Measurements from ENCODE around the gene TOM1. TPM values are rescaled to one million over a fixed set of nuclear protein-coding genes. Genes with fewer than 3 reads are reported as not detected.

TOM1 gene
- total and polyA plus RNA-seq, 10 of the 15 experiments (the other 5 are each of a cell fraction or from before 2014, with no cell fraction given), result 2.2 to 64.6 (median 40.3) TPM

DNA sequence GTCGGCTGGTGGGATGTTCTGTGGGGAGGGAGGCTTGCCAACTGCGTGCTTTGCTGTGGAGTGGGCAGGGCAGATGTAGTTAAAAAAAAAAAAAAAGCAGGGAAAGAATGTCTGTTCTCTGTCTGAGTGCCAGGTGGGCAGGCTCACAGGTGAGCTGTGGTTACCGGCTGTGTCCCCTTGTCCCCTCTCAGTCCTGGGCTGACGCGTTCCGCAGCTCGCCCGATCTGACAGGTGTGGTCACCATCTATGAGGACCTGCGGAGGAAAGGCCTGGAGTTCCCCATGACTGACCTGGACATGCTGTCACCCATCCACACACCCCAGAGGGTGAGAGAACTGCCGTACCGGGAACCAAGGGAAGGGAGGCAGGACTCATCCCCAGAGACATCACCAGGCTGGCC is 23.6 kb downstream of the TOM1 start:
- ChIA-PET SMC1A (ENCODE audit: uncharacterized antibody, unreplicated experiment) (no interaction called here), CTCF (no interaction called here), POLR2A (no interaction called here), RAD21 (ENCODE audit: unreplicated experiment) (no interaction called here)
- Histone ChIP-seq H3K4me3 (no peak overlapping the region), H3K27ac (ENCODE audit: control insufficient read depth, insufficient read depth) (no peak overlapping the region), H3K4me2 (ENCODE audit: control insufficient read depth, insufficient read depth) (no peak overlapping the region), H3K79me2 (ENCODE audit: control insufficient read depth, insufficient read depth, low read length) (no peaks in the 10 kb centered on the region), H3K9ac (ENCODE audit: control insufficient read depth, insufficient read depth, low read length) (no peak overlapping the region), H3K9me3 (replicated peaks; ENCODE audit: control insufficient read depth, insufficient read depth, low read length) (no peaks in the 10 kb centered on the region), H3K4me1 (ENCODE audit: control insufficient read depth, insufficient read depth, low read length) (no peaks in the 10 kb centered on the region), H3K27me3 (replicated peaks in 1 of 2; ENCODE audit: control insufficient read depth in 2 of 2, insufficient read depth in 2 of 2, low read length in 1 of 2) (no peaks in the 10 kb centered on the region), H3K36me3 (ENCODE audit: control insufficient read depth in 2 of 2, insufficient read depth in 2 of 2, low read length in 1 of 2) (peaks cover 0 to 33% of the 10 kb centered on the region in 2 experiments; a peak in 3 of 4 replicates), H2AFZ (ENCODE audit: control insufficient read depth, low read depth, low read length) (no peak overlapping the region), H4K20me1 (ENCODE audit: control insufficient read depth, insufficient read depth) (no peaks in the 10 kb centered on the region)
- 92% methylated on average over 11 of the region's 11 CpGs for WGBS (ENCODE audit: insufficient coverage, insufficient replicate concordance, low lambda C conversion rate, missing lambda C conversion rate)
- no TSS peak for BruUV-seq (replicated peaks)
- in situ Hi-C loops (cut with MboI) (no loop called here), intact Hi-C loops (cut with micrococcal nuclease; ENCODE audit: unreplicated experiment) (no loop called here)
- DNase-seq (ENCODE audit: low read depth, low spot score) (no peak), ATAC-seq (no peak), FAIRE-seq (no peak)
- TF ChIP-seq, protein P1, sequence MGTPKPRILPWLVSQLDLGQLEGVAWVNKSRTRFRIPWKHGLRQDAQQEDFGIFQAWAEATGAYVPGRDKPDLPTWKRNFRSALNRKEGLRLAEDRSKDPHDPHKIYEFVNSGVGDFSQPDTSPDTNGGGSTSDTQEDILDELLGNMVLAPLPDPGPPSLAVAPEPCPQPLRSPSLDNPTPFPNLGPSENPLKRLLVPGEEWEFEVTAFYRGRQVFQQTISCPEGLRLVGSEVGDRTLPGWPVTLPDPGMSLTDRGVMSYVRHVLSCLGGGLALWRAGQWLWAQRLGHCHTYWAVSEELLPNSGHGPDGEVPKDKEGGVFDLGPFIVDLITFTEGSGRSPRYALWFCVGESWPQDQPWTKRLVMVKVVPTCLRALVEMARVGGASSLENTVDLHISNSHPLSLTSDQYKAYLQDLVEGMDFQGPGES (IDR thresholded peaks at IDR 0.05), result no peak
- TF ChIP-seq, protein P2, sequence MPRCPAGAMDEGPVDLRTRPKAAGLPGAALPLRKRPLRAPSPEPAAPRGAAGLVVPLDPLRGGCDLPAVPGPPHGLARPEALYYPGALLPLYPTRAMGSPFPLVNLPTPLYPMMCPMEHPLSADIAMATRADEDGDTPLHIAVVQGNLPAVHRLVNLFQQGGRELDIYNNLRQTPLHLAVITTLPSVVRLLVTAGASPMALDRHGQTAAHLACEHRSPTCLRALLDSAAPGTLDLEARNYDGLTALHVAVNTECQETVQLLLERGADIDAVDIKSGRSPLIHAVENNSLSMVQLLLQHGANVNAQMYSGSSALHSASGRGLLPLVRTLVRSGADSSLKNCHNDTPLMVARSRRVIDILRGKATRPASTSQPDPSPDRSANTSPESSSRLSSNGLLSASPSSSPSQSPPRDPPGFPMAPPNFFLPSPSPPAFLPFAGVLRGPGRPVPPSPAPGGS (IDR thresholded peaks at IDR 0.05; ENCODE audit: borderline replicate concordance, insufficient read depth, low read depth, low read length, poor library complexity, severe bottlenecking), result no peak
- no peak for TF ChIP-seq EP300 (IDR thresholded peaks at IDR 0.05; ENCODE audit: borderline replicate concordance in 1 of 2, control insufficient read depth in 1 of 2, low read depth in 2 of 2, low read length in 2 of 2)
- no peak for TF ChIP-seq EGR1 (IDR thresholded peaks at IDR 0.05; ENCODE audit: borderline replicate concordance in 1 of 2, low read depth in 2 of 2, low read length in 2 of 2)
- TF ChIP-seq BACH1 (IDR thresholded peaks at IDR 0.05; ENCODE audit: borderline replicate concordance), result no peak
- TF ChIP-seq, protein P3, sequence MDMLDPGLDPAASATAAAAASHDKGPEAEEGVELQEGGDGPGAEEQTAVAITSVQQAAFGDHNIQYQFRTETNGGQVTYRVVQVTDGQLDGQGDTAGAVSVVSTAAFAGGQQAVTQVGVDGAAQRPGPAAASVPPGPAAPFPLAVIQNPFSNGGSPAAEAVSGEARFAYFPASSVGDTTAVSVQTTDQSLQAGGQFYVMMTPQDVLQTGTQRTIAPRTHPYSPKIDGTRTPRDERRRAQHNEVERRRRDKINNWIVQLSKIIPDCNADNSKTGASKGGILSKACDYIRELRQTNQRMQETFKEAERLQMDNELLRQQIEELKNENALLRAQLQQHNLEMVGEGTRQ (IDR thresholded peaks at IDR 0.05; ENCODE audit: borderline replicate concordance, low read depth, low read length), result no peak
- TF ChIP-seq, protein P4, sequence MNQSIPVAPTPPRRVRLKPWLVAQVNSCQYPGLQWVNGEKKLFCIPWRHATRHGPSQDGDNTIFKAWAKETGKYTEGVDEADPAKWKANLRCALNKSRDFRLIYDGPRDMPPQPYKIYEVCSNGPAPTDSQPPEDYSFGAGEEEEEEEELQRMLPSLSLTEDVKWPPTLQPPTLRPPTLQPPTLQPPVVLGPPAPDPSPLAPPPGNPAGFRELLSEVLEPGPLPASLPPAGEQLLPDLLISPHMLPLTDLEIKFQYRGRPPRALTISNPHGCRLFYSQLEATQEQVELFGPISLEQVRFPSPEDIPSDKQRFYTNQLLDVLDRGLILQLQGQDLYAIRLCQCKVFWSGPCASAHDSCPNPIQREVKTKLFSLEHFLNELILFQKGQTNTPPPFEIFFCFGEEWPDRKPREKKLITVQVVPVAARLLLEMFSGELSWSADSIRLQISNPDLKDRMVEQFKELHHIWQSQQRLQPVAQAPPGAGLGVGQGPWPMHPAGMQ (IDR thresholded peaks at IDR 0.05; ENCODE audit: borderline replicate concordance), result no peak
- TF ChIP-seq SMARCA5 (IDR thresholded peaks at IDR 0.05), result no peak
- TF ChIP-seq, protein P5, sequence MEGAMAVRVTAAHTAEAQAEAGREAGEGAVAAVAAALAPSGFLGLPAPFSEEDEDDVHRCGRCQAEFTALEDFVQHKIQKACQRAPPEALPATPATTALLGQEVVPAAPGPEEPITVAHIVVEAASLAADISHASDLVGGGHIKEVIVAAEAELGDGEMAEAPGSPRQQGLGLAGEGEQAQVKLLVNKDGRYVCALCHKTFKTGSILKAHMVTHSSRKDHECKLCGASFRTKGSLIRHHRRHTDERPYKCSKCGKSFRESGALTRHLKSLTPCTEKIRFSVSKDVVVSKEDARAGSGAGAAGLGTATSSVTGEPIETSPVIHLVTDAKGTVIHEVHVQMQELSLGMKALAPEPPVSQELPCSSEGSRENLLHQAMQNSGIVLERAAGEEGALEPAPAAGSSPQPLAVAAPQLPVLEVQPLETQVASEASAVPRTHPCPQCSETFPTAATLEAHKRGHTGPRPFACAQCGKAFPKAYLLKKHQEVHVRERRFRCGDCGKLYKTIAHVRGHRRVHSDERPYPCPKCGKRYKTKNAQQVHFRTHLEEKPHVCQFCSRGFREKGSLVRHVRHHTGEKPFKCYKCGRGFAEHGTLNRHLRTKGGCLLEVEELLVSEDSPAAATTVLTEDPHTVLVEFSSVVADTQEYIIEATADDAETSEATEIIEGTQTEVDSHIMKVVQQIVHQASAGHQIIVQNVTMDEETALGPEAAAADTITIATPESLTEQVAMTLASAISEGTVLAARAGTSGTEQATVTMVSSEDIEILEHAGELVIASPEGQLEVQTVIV (IDR thresholded peaks at IDR 0.05; ENCODE audit: borderline replicate concordance, partially characterized antibody), result no peak
- TF ChIP-seq JUND (IDR thresholded peaks at IDR 0.05; ENCODE audit: low read depth, low read length), result no peak
- TF ChIP-seq, protein P6, sequence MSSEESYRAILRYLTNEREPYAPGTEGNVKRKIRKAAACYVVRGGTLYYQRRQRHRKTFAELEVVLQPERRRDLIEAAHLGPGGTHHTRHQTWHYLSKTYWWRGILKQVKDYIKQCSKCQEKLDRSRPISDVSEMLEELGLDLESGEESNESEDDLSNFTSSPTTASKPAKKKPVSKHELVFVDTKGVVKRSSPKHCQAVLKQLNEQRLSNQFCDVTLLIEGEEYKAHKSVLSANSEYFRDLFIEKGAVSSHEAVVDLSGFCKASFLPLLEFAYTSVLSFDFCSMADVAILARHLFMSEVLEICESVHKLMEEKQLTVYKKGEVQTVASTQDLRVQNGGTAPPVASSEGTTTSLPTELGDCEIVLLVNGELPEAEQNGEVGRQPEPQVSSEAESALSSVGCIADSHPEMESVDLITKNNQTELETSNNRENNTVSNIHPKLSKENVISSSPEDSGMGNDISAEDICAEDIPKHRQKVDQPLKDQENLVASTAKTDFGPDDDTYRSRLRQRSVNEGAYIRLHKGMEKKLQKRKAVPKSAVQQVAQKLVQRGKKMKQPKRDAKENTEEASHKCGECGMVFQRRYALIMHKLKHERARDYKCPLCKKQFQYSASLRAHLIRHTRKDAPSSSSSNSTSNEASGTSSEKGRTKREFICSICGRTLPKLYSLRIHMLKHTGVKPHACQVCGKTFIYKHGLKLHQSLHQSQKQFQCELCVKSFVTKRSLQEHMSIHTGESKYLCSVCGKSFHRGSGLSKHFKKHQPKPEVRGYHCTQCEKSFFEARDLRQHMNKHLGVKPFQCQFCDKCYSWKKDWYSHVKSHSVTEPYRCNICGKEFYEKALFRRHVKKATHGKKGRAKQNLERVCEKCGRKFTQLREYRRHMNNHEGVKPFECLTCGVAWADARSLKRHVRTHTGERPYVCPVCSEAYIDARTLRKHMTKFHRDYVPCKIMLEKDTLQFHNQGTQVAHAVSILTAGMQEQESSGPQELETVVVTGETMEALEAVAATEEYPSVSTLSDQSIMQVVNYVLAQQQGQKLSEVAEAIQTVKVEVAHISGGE (CRISPR knock-in tag; IDR thresholded peaks at IDR 0.05), result no peak
- TF ChIP-seq FOS (IDR thresholded peaks at IDR 0.05; ENCODE audit: borderline replicate concordance, extremely low read depth, insufficient read length), result no peak
- no peak for TF ChIP-seq ZBED1 (IDR thresholded peaks at IDR 0.05; ENCODE audit: borderline replicate concordance)

All from GM12878 (cell line).